NT2/D1 (cell line): ENCODE measurements around the gene CCR6.

Source experiments
- DNase-seq: peaks from one replicate; pipeline ENCODE4 v3.0.0-alpha.2; 2011; ENCODE audit warnings: low read depth, low spot score
- H3K27me3 ChIP-seq: 2 replicates; pipeline ENCODE4 v1.6.0; 2011; ENCODE audit warnings: mild to moderate bottlenecking; ENCODE audit not compliant: insufficient read length, insufficient read depth
- H3K36me3 ChIP-seq: 2 replicates; pipeline ENCODE4 v1.6.1; 2011; ENCODE audit warnings: mild to moderate bottlenecking, low read length, mixed read lengths; ENCODE audit not compliant: insufficient read depth, insufficient read length
- H3K4me1 ChIP-seq: 2 replicates; pipeline ENCODE4 v1.5.1; 2011; ENCODE audit not compliant: insufficient read depth, insufficient read length
- H3K4me3 ChIP-seq: 2 replicates; pipeline ENCODE4 v1.5.1; 2011; ENCODE audit warnings: low read depth; ENCODE audit not compliant: insufficient read length
- H3K9ac ChIP-seq: 2 replicates; pipeline ENCODE4 v1.6.0; 2011; ENCODE audit warnings: low read depth; ENCODE audit not compliant: insufficient read length
- H3K9me3 ChIP-seq: 2 replicates; pipeline ENCODE4 v1.5.1; 2011; ENCODE audit warnings: mild to moderate bottlenecking, low read length; ENCODE audit not compliant: insufficient read depth
- SUZ12 ChIP-seq: IDR thresholded peaks from 2 replicates; pipeline ENCODE4 v1.6.1; 2011; ENCODE audit not compliant: insufficient read length, insufficient read depth; ENCODE audit errors: extremely low read depth
- YY1 ChIP-seq: IDR thresholded peaks from 2 replicates; pipeline ENCODE4 v1.6.1; 2011; ENCODE audit not compliant: insufficient read length, insufficient read depth
- ZNF274 ChIP-seq: IDR thresholded peaks from 2 replicates; pipeline ENCODE4 v1.6.1; 2011; ENCODE audit warnings: mild to moderate bottlenecking, low read depth, low read length

CCR6 gene

GRCh38 chr6:167148021-167148420 is 25.1 kb downstream of the CCR6 start:
- no peak for TF ChIP-seq YY1
- no peak for TF ChIP-seq ZNF274
- TF ChIP-seq SUZ12, result no peak
- Histone ChIP-seq H3K9me3 (peaks cover 31% of the 10 kb centered on the region; the same call in 1 of the 2 replicates), H3K9ac (no peak overlapping the region), H3K27me3 (peaks cover 3% of the 10 kb centered on the region), H3K4me1 (no peaks in the 10 kb centered on the region), H3K4me3 (no peak overlapping the region), H3K36me3 (no peaks in the 10 kb centered on the region)
- DNase-seq, result no peak

- Histone ChIP-seq H3K4me1 (no peaks in the 10 kb centered on the region), H3K27me3 (no peaks in the 10 kb centered on the region)
- no peak for TF ChIP-seq SUZ12
- TF ChIP-seq ZNF274, result no peak
- no peak for TF ChIP-seq YY1
Measured at GRCh38 chr6:167148997-167149396, 26.1 kb downstream of the CCR6 start.

GRCh38 chr6:167150941-167151549 is 28.1 kb downstream of the CCR6 start:
- Histone ChIP-seq H3K27me3 (no peaks in the 10 kb centered on the region), H3K4me1 (no peaks in the 10 kb centered on the region), H3K36me3 (no peaks in the 10 kb centered on the region), H3K9me3 (peaks cover 19% of the 10 kb centered on the region; the same call in 1 of the 2 replicates), H3K4me3 (no peak overlapping the region), H3K9ac (no peak overlapping the region)
- no peak for DNase-seq
- no peak for TF ChIP-seq ZNF274
- TF ChIP-seq SUZ12, result no peak
- no peak for TF ChIP-seq YY1

More at GRCh38 chr6:167148997-167149396, 26.1 kb downstream of the CCR6 start:
- H3K36me3 ChIP-seq, result no peaks in the 10 kb centered on the region
- no peak for DNase-seq
- H3K9me3 ChIP-seq, result peaks cover 36% of the 10 kb centered on the region; the same call in 1 of the 2 replicates
- no peak overlapping the region for H3K4me3 ChIP-seq
- no peak overlapping the region for H3K9ac ChIP-seq

- Histone ChIP-seq H3K27me3 (no peaks in the 10 kb centered on the region), H3K4me3 (no peak overlapping the region), H3K9ac (no peak overlapping the region), H3K9me3 (peaks cover 19% of the 10 kb centered on the region; the same call in 1 of the 2 replicates), H3K36me3 (no peaks in the 10 kb centered on the region), H3K4me1 (no peaks in the 10 kb centered on the region)
- no peak for DNase-seq
- no peak for TF ChIP-seq YY1
- TF ChIP-seq SUZ12, result no peak
- TF ChIP-seq ZNF274, result no peak
Measured at GRCh38 chr6:167151648-167152047, 28.8 kb downstream of the CCR6 start.

- TF ChIP-seq SUZ12 (no peak), ZNF274 (no peak), YY1 (no peak)
- no peaks in the 10 kb centered on the region for H3K4me1 ChIP-seq
- no peak for DNase-seq
- no peak overlapping the region for H3K9ac ChIP-seq
- H3K4me3 ChIP-seq, result no peak overlapping the region
- H3K36me3 ChIP-seq, result no peaks in the 10 kb centered on the region
- peaks cover 19% of the 10 kb centered on the region; the same call in 1 of the 2 replicates for H3K9me3 ChIP-seq
- H3K27me3 ChIP-seq, result no peaks in the 10 kb centered on the region
Measured at GRCh38 chr6:167152862-167153261, 30.0 kb downstream of the CCR6 start.

GRCh38 chr6:167153521-167153959 is 30.6 kb downstream of the CCR6 start:
- DNase-seq, result no peak
- no peak for TF ChIP-seq ZNF274
- no peak for TF ChIP-seq SUZ12
- no peak for TF ChIP-seq YY1
- no peak overlapping the region for H3K9ac ChIP-seq
- no peaks in the 10 kb centered on the region for H3K4me1 ChIP-seq
- H3K4me3 ChIP-seq, result no peak overlapping the region
- no peaks in the 10 kb centered on the region for H3K27me3 ChIP-seq
- H3K36me3 ChIP-seq, result no peaks in the 10 kb centered on the region
- H3K9me3 ChIP-seq, result peaks cover 19% of the 10 kb centered on the region; the same call in 1 of the 2 replicates

GRCh38 chr6:167154291-167154690 is 31.4 kb downstream of the CCR6 start:
- no peaks in the 10 kb centered on the region for H3K4me1 ChIP-seq
- H3K27me3 ChIP-seq, result no peaks in the 10 kb centered on the region
- H3K9me3 ChIP-seq, result peaks cover 19% of the 10 kb centered on the region; the same call in 1 of the 2 replicates
- DNase-seq, result no peak
- TF ChIP-seq YY1, result no peak
- TF ChIP-seq ZNF274, result no peak
- no peak for TF ChIP-seq SUZ12
- H3K36me3 ChIP-seq, result no peaks in the 10 kb centered on the region
- H3K4me3 ChIP-seq, result no peak overlapping the region
- H3K9ac ChIP-seq, result no peak overlapping the region

GRCh38 chr6:167154895-167155294 is 32.0 kb downstream of the CCR6 start:
- no peaks in the 10 kb centered on the region for H3K4me1 ChIP-seq
- no peaks in the 10 kb centered on the region for H3K36me3 ChIP-seq
- DNase-seq, result no peak
- H3K4me3 ChIP-seq, result no peak overlapping the region
- H3K9ac ChIP-seq, result no peak overlapping the region
- H3K9me3 ChIP-seq, result peaks cover 19% of the 10 kb centered on the region; the same call in 1 of the 2 replicates
- TF ChIP-seq ZNF274 (no peak), YY1 (no peak), SUZ12 (no peak)
- H3K27me3 ChIP-seq, result no peaks in the 10 kb centered on the region
